Measurements from ENCODE around the gene NEAT1.
A peak's percentile ranks its signal among the peaks of the same experiment; 100 is the strongest.

Gene NEAT1

GRCh38 chr11:65425105-65425970 is 2.7 kb downstream of the NEAT1 start:
- DNase-seq: peak; percentile 81

GRCh38 chr11:65425971-65426838 is 3.6 kb downstream of the NEAT1 start:
- DNase-seq: peak; percentile 87

- peak; percentile 79 for DNase-seq
These were observed 4.5 kb downstream of the NEAT1 start for GRCh38 chr11:65426839-65427690.

GRCh38 chr11:65427691-65428577 is 5.3 kb downstream of the NEAT1 start:
- peak; percentile 79 for DNase-seq

- no peak for DNase-seq
These were observed 6.0 kb downstream of the NEAT1 start for GRCh38 chr11:65428578-65429067.

GRCh38 chr11:65429068-65429681 is 6.6 kb downstream of the NEAT1 start:
- peak; percentile 69 for DNase-seq

GRCh38 chr11:65429724-65430405 is 7.3 kb downstream of the NEAT1 start:
- DNase-seq: peak; percentile 66

- DNase-seq: peak; percentile 47
These were observed 8.0 kb downstream of the NEAT1 start for GRCh38 chr11:65430406-65431217.

GRCh38 chr11:65431451-65432099 is 9.0 kb downstream of the NEAT1 start:
- peak; percentile 11 for DNase-seq

GRCh38 chr11:65432100-65432650 is 9.6 kb downstream of the NEAT1 start:
- DNase-seq: peak; percentile 3

- DNase-seq: peak; percentile 43
These were observed 10.3 kb downstream of the NEAT1 start for GRCh38 chr11:65432686-65433582.

- DNase-seq: no peak
These were observed 11.1 kb downstream of the NEAT1 start for GRCh38 chr11:65433657-65434056.

GRCh38 chr11:65434057-65434666 is 11.6 kb downstream of the NEAT1 start:
- peak; percentile 8 for DNase-seq

- DNase-seq: peak; percentile 9
These were observed 12.2 kb downstream of the NEAT1 start for GRCh38 chr11:65434667-65435410.

GRCh38 chr11:65435411-65435931 is 12.9 kb downstream of the NEAT1 start:
- DNase-seq: peak; percentile 10

- no peak for DNase-seq
These were observed 13.4 kb downstream of the NEAT1 start for GRCh38 chr11:65435981-65436411.
